Measurements from ENCODE around the gene SLC36A4.
"Not testable (repeated sequence)": the region's sequence is repeated elsewhere in the genome, so short reads cannot be mapped to it uniquely, and the experiment has no call there.

The SLC36A4 gene

DNA sequence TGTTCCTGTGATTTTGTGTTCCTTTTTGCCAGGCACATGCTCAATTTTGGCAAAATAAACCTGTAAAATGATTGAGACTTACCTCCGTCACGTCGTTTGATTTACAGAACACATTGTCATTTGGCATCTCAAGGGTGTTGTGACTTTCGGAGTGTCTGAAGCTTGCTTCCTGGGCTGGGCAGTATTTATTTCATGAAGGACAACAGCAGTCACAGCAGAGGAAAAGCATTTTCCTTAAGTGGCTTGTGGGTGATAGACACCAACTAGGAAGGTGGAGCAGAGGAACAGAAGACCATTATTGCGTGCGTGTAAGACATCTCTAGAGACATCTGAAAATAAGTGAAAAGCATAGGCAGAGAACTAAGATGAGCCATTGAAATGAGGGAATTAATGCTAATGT is 80.2 kb downstream of the SLC36A4 start:
- DNase-seq = no peak

GRCh38 chr11:93116641-93117441 is 81.0 kb downstream of the SLC36A4 start:
- no peak for DNase-seq

DNA sequence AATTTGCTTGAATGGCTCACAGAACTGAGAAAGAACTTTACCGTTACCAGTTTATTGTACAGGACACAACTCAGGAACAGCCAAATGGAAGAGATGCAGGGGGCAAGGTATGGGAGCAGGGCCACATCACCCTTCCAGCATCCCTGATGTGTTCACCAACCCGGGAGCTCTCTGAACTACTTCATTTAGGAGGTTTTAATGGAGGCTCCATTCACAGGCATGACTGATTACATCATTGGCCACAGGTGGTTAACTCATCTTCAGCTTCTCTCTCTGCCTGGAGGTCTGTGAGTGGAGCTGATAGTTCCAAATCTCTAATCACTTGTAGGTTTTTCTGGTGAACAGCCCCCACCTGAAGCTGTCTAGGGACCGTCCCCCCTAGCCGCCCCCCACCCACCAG is 83.5 kb downstream of the SLC36A4 start:
- DNase-seq = no peak

- DNase-seq = no peak
Measured at GRCh38 chr11:93113824-93114223, 84.0 kb downstream of the SLC36A4 start.

- not testable (repeated sequence) for DNase-seq
Measured at GRCh38 chr11:93111147-93111546, 86.6 kb downstream of the SLC36A4 start.

- DNase-seq = no peak
Measured at GRCh38 chr11:93100211-93100610, 97.6 kb downstream of the SLC36A4 start.

GRCh38 chr11:93099806-93100205 is 98.0 kb downstream of the SLC36A4 start:
- DNase-seq = no peak

All from CD4-positive, alpha-beta T cell treated with Interferon alpha-2 for 1 hour (primary cell).